GM12801 (cell line): ENCODE measurements around the gene WDR62.

ENCODE experiments used
- TF ChIP-seq, protein P1 (sequence below): IDR thresholded peaks from one replicate; pipeline ENCODE4 v1.5.1; 2011; ENCODE audit warnings: control low read depth; ENCODE audit not compliant: insufficient read length; ENCODE audit errors: extremely low read depth

Gene WDR62

DNA sequence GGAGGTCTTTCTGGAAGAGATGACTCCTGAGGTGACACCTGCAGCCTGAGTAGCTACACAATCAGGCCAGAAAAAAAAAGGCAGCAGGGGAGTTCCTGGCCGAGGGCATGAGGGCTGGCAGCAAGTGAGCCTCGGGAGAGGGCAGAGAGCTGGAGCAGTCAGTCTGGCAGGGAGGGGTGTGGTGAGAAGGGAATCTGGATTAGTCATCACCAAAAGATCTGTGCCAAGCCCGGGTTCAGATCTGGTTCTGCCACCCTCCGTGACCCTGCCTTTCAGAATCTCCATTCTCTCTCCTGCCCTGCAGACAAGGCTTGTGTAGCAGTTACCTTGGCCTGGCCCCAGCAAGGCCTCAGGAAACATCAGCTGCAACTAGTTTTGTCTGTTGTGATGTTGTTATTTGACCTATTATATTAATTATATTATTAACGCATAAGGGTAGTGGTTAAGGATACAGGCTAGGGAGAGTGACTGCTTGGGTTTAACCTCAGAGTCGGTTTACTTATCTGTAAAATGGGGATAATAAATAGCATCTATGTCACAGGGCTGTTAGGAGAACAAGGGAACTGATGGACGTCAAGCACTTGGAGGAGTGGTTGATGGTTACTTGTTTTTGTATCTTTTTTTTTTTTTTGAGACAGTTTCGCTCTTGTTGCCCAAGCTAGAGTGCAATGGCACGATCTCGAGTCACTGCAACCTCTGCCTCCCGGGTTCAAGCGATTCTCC lies 82.4 kb downstream of the WDR62 start:
- TF ChIP-seq, protein P1, sequence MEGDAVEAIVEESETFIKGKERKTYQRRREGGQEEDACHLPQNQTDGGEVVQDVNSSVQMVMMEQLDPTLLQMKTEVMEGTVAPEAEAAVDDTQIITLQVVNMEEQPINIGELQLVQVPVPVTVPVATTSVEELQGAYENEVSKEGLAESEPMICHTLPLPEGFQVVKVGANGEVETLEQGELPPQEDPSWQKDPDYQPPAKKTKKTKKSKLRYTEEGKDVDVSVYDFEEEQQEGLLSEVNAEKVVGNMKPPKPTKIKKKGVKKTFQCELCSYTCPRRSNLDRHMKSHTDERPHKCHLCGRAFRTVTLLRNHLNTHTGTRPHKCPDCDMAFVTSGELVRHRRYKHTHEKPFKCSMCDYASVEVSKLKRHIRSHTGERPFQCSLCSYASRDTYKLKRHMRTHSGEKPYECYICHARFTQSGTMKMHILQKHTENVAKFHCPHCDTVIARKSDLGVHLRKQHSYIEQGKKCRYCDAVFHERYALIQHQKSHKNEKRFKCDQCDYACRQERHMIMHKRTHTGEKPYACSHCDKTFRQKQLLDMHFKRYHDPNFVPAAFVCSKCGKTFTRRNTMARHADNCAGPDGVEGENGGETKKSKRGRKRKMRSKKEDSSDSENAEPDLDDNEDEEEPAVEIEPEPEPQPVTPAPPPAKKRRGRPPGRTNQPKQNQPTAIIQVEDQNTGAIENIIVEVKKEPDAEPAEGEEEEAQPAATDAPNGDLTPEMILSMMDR: no peak

- TF ChIP-seq, protein P1: no peak
Measured at GRCh38 chr19:36139120-36139472, 84.4 kb downstream of the WDR62 start.

DNA sequence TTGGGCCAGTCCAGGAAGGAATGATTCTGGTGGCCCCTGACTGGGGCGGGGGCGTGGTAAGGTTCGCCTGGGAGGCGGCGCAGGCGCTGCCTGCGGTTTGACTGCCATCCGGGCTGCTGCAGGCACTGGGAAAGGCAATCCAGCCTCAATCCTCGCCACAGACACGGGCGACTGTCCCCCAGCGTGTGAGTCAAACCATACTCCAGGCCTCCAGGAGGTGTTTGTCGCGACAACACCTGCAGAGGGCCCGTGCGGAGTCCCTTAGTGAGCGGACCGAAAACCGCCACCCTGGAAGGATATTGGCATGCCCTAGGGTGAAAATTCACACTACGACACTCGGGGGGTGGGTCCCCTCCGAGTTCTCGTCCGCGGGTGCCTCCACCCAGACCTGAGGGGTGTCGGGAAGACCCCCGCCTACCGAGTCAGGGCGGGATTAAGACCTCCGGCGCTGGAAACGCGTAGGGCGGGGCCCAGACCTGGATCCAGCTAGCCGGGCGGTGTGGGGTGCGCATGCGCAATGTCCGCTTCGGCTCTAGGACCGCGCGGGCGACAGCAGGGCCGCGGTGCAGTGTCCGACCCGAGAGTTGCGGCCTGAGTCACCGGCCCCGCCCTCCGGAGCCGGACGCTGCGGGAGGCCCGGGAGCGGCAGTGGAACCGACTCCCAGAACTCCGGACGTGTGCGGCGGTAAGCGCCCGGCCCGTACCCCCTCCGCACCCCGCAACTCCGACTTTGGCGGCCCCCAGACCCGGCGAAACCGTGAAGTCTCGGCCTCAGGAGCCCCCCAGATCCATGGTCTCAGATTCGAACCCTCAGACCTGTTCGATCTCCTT lies 85.0 kb downstream of the WDR62 start, which contains the start of gene CAPNS1:
Gene CAPNS1, plus strand, starts transcription at position 594 of the 831 bp plus-strand sequence. CDS start 946 bp downstream, outside the sequence.
- TF ChIP-seq, protein P1: no peak

DNA sequence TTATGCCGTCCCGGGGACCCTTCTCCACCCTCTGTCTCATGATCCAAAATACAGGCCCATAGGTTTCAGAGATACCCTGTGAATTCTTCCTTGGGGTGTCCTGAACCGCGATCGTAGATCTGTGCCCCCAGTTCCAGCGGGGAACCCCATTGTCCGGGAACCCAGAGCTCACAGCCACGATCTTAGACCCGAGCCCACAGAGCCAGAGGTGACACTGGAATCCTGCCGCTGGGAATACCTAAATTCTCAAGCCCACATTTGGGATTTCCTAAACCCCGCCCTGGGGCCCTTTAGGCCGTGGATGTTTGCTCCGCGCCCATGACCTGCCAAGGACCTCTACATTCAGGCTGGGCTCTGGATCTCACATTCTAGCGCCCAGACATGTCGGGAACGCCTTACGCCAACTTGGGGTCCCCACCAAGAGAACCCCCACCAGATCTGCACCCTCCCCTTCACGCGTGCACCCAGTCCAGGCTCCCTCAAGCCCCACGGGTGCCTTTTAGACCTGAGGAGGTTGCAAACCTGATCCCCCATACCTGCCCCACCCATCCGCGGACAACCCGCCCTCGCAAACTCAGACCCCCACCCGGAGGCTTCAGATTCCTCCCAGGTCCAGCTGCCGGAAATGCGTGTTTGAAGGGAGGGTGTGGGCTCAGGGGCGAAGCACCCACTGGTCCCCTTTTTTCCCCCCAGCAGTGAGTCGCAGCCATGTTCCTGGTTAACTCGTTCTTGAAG lies 85.8 kb downstream of the WDR62 start:
- TF ChIP-seq, protein P1: no peak

DNA sequence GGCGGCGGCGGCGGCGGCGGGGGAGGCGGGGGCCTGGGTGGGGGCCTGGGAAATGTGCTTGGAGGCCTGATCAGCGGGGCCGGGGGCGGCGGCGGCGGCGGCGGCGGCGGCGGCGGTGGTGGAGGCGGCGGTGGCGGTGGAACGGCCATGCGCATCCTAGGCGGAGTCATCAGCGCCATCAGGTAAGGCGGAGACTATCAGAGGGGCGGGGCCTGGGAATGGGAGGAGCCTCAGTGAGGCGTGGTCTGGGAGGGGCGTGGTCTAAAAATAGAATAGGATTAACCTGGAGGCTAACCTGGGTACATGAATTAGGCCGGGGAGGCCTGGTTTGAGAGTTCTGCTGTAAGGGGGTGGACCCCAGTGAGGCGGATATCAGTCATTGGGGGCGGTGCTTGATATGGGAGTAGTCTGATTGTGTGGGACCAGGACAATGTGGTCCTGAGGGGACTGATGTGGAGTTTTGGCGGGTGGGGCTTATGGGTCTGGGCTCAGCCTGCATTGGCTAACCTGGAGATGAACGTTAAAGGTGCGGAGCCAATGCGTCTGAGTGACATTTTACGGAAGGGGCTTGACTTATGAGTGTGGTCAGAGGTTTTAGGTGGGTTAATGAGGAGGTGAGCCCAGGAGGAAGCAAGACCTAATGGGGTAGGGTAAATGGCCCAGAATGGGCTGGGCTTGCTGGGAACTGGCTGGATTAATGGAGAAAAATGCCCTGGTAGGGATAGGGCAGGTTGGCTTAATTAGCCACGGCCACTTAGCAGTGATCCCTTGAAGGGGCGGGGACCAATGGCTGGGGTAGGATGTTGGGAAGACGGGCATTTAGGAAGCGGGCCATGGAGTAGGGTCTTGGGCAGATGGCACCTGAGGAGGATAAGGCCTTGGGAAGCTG lies 86.6 kb downstream of the WDR62 start:
- TF ChIP-seq, protein P1: no peak

GRCh38 chr19:36142046-36142445 lies 87.3 kb downstream of the WDR62 start:
- TF ChIP-seq, protein P1: no peak
